A549 (cell line): Measurements from ENCODE around the gene CEND1. TPM values are rescaled to one million over a fixed set of nuclear protein-coding genes. Genes with fewer than 3 reads are reported as not detected.

Source experiments
- ATAC-seq, 2 experiments: fragments of 200-7000 bp in 1 of 2; fragments of >200 bp in 1 of 2; cut with Nextera tagmentation in 1 of 2; cut with Tn5 transposase in 1 of 2; 3 replicates each; pipeline versions ENCODE4 v1.8.0 to v1.9.1; 2018 to 2020; ENCODE audit warnings: mild to moderate bottlenecking in 1 of 2, moderate library complexity in 1 of 2
- CTCF ChIA-PET: fragments of 300-600 bp; sonication (Branson Sonifier 250); formaldehyde crosslinking; extraction: SDS; loops from one replicate; lab custom pipeline; 2021; ENCODE audit warnings: antibody characterized with exemption, inconsistent platforms; lab: Yijun Ruan, JAX
- POLR2A ChIA-PET: fragments of 350-600 bp; formaldehyde crosslinking; extraction: SDS; loops from one replicate; lab custom pipeline; 2021; ENCODE audit warnings: antibody characterized with exemption, inconsistent platforms; lab: Yijun Ruan, JAX
- DNase-seq, 2 experiments: peaks; one replicate each; pipeline versions ENCODE4 v3.0.0 to v3.0.0-alpha.2; 2011 to 2016; ENCODE audit warnings: low read depth in 1 of 2, low spot score in 1 of 2
- FAIRE-seq: peaks from 2 replicates; lab custom pipeline; 2011; peaks lifted over from hg19 to GRCh38; lab: Jason Lieb, UNC
- H3K27ac ChIP-seq, 2 experiments: fragments of >200 bp; sonication (Bioruptor Twin); formaldehyde crosslinking; 3 replicates each; pipeline ENCODE4 v1.5.1; 2016 to 2017
- H3K4me1 ChIP-seq: fragments of >200 bp; sonication (Bioruptor Twin); formaldehyde crosslinking; 3 replicates; pipeline ENCODE4 v1.6.1; 2016
- H3K4me2 ChIP-seq: fragments of >200 bp; sonication (Bioruptor Twin); formaldehyde crosslinking; 3 replicates; pipeline ENCODE4 v1.6.1; 2016
- H3K4me3 ChIP-seq: fragments of >200 bp; sonication (Bioruptor Twin); formaldehyde crosslinking; 3 replicates; pipeline ENCODE4 v1.5.1; 2016
- H3K9me3 ChIP-seq: fragments of >200 bp; sonication (Bioruptor Twin); formaldehyde crosslinking; 3 replicates; pipeline ENCODE4 v1.6.1; 2016
- BHLHE40 ChIP-seq: IDR thresholded peaks from 2 replicates; pipeline ENCODE4 v1.6.1; 2012; ENCODE audit warnings: low read depth, low read length, inconsistent platforms
- CBX8 ChIP-seq: fragments of 200-600 bp; sonication (generic); IDR thresholded peaks from 2 replicates; pipeline ENCODE4 v1.6.1; 2016
- CHD2 ChIP-seq: fragments of 150-350 bp; IDR thresholded peaks from 2 replicates; pipeline ENCODE4 v1.6.1; 2014; ENCODE audit warnings: low read length; ENCODE audit not compliant: partially characterized antibody
- EHF ChIP-seq: fragments of 250-450 bp; sonication (Bioruptor Pico); IDR thresholded peaks from 2 replicates; pipeline ENCODE4 v1.5.0; 2020; ENCODE audit warnings: mild to moderate bottlenecking
- EP300 ChIP-seq, 2 experiments: fragments of >200 bp; sonication (Bioruptor Twin); formaldehyde crosslinking; IDR thresholded peaks; 2 replicates in 1 of 2; 3 replicates in 1 of 2; pipeline ENCODE4 v1.6.1; 2016 to 2017
- FOSL2 ChIP-seq, 2 experiments: fragments of 450-650 bp in 1 of 2; fragments of >200 bp in 1 of 2; sonication (Bioruptor Twin) in 1 of 2; formaldehyde crosslinking; IDR thresholded peaks; 2 replicates each; pipeline versions ENCODE4 v1.5.0 to v1.6.1; 2016 to 2020; ENCODE audit warnings: mild to moderate bottlenecking in 1 of 2, moderate library complexity in 1 of 2
- FOXS1 ChIP-seq: fragments of 250-450 bp; sonication (Bioruptor Pico); IDR thresholded peaks from 2 replicates; pipeline ENCODE4 v1.5.0; 2020; ENCODE audit warnings: mild to moderate bottlenecking, moderate library complexity
- JUN ChIP-seq, 2 experiments: fragments of >200 bp; sonication (Bioruptor Twin); formaldehyde crosslinking; IDR thresholded peaks; 2 replicates in 1 of 2; 3 replicates in 1 of 2; pipeline ENCODE4 v1.6.1; 2016 to 2017
- KDM5A ChIP-seq: fragments of 200-600 bp; sonication (generic); IDR thresholded peaks from 2 replicates; pipeline ENCODE4 v1.6.1; 2016; ENCODE audit warnings: antibody characterized with exemption, mild to moderate bottlenecking
- MAFK ChIP-seq: fragments of 450-650 bp; IDR thresholded peaks from 2 replicates; pipeline ENCODE4 v1.6.1; 2014; ENCODE audit not compliant: partially characterized antibody
- MYC ChIP-seq: IDR thresholded peaks from 2 replicates; pipeline ENCODE4 v1.6.1; 2012; ENCODE audit warnings: mild to moderate bottlenecking, inconsistent platforms, low read length, improper control_type of control experiment, borderline replicate concordance
- NPAS2 ChIP-seq: fragments of 250-450 bp; sonication (Bioruptor Pico); IDR thresholded peaks from 2 replicates; pipeline ENCODE4 v1.8.0; 2022; ENCODE audit warnings: mild to moderate bottlenecking, moderate library complexity, borderline replicate concordance
- TFCP2L1 ChIP-seq: fragments of 250-450 bp; sonication (Bioruptor Pico); IDR thresholded peaks from 2 replicates; pipeline ENCODE4 v1.5.0; 2021; ENCODE audit warnings: mild to moderate bottlenecking
- WGBS: methylation state at CpG from one replicate; pipeline ENCODE4 v1.1.6; 2017; ENCODE audit errors: missing lambda C conversion rate; 5-methylcytosine and 5-hydroxymethylcytosine counted together
- polyA plus RNA-seq, 4 experiments: library from polyadenylated mRNA; depleted of rRNA in 3 of 4; stranded (reverse); fragments of >200 nt; fragmentation: RNase III in 1 of 4; extraction: RNeasy Plus Mini Kit Qiagen cat#74134 plus additional on column Dnase treatment in 1 of 4; gene quantifications; 2 replicates in 3 of 4; 3 replicates in 1 of 4; pipeline ENCODE4 v1.2.3, GENCODE V29; 2011 to 2017
- TF ChIP-seq, protein P1 (sequence below): IDR thresholded peaks from 2 replicates; pipeline ENCODE4 v1.6.1; 2012
- TF ChIP-seq, protein P2 (sequence below): fragments of 150-350 bp; IDR thresholded peaks from 2 replicates; pipeline ENCODE4 v1.6.1; 2014; ENCODE audit warnings: low read depth, mild to moderate bottlenecking, low read length
- TF ChIP-seq, protein P3 (sequence below): fragments of 250-450 bp; sonication (Bioruptor Pico); IDR thresholded peaks from 2 replicates; pipeline ENCODE4 v1.5.0; 2020; ENCODE audit warnings: low read depth, mild to moderate bottlenecking, moderate library complexity

The CEND1 gene
- polyA plus RNA-seq, 2 of the 4 experiments (the other 2 are of a cell fraction) = 1.0 TPM; not detected in 1

DNA sequence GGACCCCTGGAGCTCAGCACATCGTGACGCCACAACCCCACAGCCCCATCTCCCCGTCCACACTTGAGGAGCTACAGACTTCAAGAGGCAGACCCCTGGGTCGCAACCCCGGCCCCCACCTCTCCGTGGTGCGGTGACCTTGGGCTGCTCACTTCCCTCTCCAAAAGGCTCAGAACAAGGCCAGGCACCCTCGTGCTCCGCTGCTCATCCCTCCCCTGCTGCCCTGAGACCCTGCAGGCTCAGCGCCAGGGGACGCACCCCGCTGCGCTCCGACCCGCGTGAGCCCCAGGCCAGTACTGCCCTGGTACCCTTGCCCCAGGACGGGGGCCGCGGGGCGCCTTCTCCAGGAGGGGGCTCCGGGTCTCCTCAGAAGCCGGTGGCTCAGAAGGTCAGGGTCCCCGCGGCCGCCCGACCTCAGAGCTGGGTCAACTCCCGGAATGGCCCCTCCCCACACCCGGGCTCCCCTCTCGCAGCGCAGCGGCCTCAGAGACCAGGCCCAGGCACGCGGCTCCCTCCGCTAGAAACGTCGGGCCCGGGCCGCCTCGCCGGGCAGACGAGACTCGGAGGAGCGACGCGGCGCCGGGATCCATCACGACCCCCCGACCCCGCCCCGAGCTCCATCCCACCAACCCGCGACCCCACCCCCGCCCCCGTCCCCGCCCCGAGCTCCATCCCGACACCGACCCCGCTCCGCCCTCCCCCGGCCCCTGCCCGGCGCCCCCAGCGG lies 13.2 kb downstream of the CEND1 start:
- H3K4me2 ChIP-seq = peak overlapping the region; percentile 100
- peaks cover 43% of the 10 kb centered on the region for H3K4me1 ChIP-seq
- 0% methylated on average over 8 of the region's 65 CpGs for WGBS
- H3K4me3 ChIP-seq = peak overlapping the region; percentile 84
- ChIA-PET CTCF (interaction anchor here (0.8 to 5.7 kb wide), 7 partner anchors 10 to 74 kb away, joined by 3 to 44 read pairs (median 3); partner anchors contain the start of gene CEND1), POLR2A (interaction anchor here (0.7 to 1.5 kb wide), 7 partner anchors 8 to 201 kb away, joined by 3 to 5 read pairs (median 3); partner anchors contain the start of genes PHRF1 and TALDO1)
- H3K9me3 ChIP-seq = no peaks in the 10 kb centered on the region
- TF ChIP-seq, protein P1, sequence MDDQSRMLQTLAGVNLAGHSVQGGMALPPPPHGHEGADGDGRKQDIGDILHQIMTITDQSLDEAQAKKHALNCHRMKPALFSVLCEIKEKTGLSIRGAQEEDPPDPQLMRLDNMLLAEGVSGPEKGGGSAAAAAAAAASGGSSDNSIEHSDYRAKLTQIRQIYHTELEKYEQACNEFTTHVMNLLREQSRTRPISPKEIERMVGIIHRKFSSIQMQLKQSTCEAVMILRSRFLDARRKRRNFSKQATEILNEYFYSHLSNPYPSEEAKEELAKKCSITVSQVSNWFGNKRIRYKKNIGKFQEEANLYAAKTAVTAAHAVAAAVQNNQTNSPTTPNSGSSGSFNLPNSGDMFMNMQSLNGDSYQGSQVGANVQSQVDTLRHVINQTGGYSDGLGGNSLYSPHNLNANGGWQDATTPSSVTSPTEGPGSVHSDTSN = peak; percentile 63
- no peak for TF ChIP-seq EP300 (IDR thresholded peaks at IDR 0.05)
- TF ChIP-seq TFCP2L1 (CRISPR knock-in tag) = peak; percentile 60; the same call in 1 of the 2 replicates
- FAIRE-seq (no peak), ATAC-seq (peak; percentile 38 to 49), DNase-seq (peak in 1 of 2 experiments; percentile 47)
- peak overlapping the region; percentile 91 to 95 for H3K27ac ChIP-seq

DNA sequence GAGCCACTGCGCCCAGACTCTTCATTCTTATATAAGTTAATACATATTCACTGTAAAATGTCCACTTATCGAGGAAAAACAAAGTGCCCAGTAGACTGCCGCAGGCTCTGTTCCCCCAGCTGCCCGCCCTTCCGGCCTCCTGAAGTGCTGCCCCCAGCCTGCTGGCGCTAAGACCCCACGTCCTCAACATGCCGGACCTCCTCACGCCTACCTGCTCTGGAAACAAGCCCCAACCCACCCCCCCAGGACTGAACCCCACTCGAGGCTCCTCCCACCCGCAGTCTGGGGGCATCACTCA lies 13.7 kb downstream of the CEND1 start:
- CTCF ChIA-PET = interaction anchor here (0.8 to 5.7 kb wide), 6 partner anchors 11 to 74 kb away, joined by 3 to 44 read pairs (median 3); partner anchors contain the start of genes CEND1 and TALDO1
- 38% methylated on average over 11 of the region's 11 CpGs for whole genome bisulfite sequencing
- H3K4me1 ChIP-seq = peaks cover 43% of the 10 kb centered on the region
- peak overlapping the region; percentile 91 to 95 for H3K27ac ChIP-seq
- no peaks in the 10 kb centered on the region for H3K9me3 ChIP-seq
- H3K4me2 ChIP-seq = peak overlapping the region; percentile 100
- POLR2A ChIA-PET = interaction anchor here (0.8 to 1.5 kb wide), 3 partner anchors 8 to 200 kb away, joined by 3 to 5 read pairs (median 4); partner anchors contain the start of gene PHRF1
- FAIRE-seq (no peak), ATAC-seq (no peak), DNase-seq (no peak)
- TF ChIP-seq MAFK (no peak), JUN (IDR thresholded peaks at IDR 0.05) (no peak), FOXS1 (CRISPR knock-in tag) (no peak), CBX8 (no peak), BHLHE40 (no peak), KDM5A (no peak)
- TF ChIP-seq, protein P2, sequence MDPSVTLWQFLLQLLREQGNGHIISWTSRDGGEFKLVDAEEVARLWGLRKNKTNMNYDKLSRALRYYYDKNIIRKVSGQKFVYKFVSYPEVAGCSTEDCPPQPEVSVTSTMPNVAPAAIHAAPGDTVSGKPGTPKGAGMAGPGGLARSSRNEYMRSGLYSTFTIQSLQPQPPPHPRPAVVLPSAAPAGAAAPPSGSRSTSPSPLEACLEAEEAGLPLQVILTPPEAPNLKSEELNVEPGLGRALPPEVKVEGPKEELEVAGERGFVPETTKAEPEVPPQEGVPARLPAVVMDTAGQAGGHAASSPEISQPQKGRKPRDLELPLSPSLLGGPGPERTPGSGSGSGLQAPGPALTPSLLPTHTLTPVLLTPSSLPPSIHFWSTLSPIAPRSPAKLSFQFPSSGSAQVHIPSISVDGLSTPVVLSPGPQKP = no peak
- TF ChIP-seq, protein P3, sequence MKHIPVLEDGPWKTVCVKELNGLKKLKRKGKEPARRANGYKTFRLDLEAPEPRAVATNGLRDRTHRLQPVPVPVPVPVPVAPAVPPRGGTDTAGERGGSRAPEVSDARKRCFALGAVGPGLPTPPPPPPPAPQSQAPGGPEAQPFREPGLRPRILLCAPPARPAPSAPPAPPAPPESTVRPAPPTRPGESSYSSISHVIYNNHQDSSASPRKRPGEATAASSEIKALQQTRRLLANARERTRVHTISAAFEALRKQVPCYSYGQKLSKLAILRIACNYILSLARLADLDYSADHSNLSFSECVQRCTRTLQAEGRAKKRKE (CRISPR knock-in tag) = no peak
- peak overlapping the region; percentile 84 for H3K4me3 ChIP-seq

DNA sequence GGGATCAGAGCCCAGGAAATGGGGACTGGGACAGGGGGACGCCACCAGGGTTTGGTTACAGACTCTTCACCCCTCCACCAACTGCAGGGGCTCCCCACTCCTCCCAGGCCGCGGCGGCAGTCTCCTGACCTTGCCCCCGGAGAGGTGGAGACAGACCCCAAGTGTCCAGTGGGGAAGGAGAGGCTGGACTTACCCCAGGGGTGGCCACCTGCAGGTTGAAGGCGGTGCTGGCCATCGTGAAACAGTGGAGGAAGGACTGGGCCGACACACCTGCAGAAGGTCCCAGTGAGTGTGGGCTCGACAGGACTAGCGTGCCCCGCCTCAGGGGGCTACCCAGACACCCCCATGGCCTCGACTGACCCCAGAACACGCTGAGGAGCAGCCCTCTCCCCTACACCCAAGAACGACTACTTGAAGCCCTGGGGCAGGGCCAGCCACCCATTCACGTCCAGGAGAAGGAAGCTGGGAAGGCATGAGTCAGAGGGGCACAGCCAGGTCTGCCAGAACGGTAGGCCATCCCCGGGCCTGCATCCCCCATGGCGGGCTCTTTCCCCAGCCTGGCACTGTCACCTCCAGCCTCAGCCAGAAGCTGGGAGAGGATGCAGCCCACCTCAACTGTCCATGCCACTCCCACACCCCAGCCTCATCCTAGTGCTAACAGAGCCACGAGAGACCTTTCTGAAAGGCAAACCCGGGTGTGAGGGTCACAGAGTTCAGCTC lies 14.9 kb downstream of the CEND1 start:
- H3K9me3 ChIP-seq = no peaks in the 10 kb centered on the region
- no peak for TF ChIP-seq MYC
- no peak for TF ChIP-seq FOSL2 (IDR thresholded peaks at IDR 0.05)
- TF ChIP-seq FOSL2 (CRISPR knock-in tag; IDR thresholded peaks at IDR 0.05) = peak; percentile 37; the same call in 1 of the 2 replicates
- TF ChIP-seq MAFK = no peak
- TF ChIP-seq, protein P1 = peak; percentile 37; the same call in 1 of the 2 replicates
- TF ChIP-seq CHD2 = no peak
- TF ChIP-seq, protein P3 (CRISPR knock-in tag) = no peak
- TF ChIP-seq EHF (CRISPR knock-in tag) = no peak
- no peak for TF ChIP-seq NPAS2 (CRISPR knock-in tag)
- ChIA-PET POLR2A (interaction anchor here (0.6 to 1.5 kb wide), 3 partner anchors 14 to 199 kb away, joined by 3 to 5 read pairs (median 3); partner anchors contain the start of genes CEND1 and PHRF1), CTCF (interaction anchor here (0.5 to 5.7 kb wide), 6 partner anchors 9 to 42 kb away, joined by 3 to 44 read pairs (median 6); partner anchors contain the start of genes SLC25A22 and TALDO1)
- 0 out of 3 replicates have a peak overlapping the region, but pooled peaks have one; percentile 17 for H3K4me3 ChIP-seq
- WGBS = 61% methylated on average over 17 of the region's 20 CpGs
- H3K27ac ChIP-seq = peak overlapping the region; percentile 29 to 91; a peak in 4 of 6 replicates
- FAIRE-seq (no peak), DNase-seq (no peak), ATAC-seq (peak in 1 of 2 experiments; percentile 31; a peak in 3 of 6 replicates)
- H3K4me1 ChIP-seq = peaks cover 43% of the 10 kb centered on the region
- peak overlapping the region; percentile 100 for H3K4me2 ChIP-seq
